ENCODE data around the gene PROX1.

PROX1 gene

DNA sequence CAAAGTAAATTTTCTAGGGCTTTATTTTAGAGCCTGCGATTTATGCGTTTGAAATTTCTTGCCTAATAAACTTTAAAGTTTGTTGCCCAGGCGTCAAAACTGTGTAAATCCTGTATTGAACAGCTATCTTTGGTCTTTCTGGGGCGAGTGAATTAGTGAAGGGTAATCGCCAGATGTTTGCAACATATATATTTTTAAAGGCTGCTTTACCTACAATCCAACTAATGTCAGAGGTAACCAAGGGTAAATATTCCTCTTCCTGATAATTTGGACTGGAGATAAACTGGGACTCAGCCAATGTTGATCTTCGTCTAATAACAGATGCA, 885 bp upstream of the PROX1 start:
- TF ChIP-seq EP300 (IDR thresholded peaks at IDR 0.05; ENCODE audit: borderline replicate concordance) (no peak), RAD21 (IDR thresholded peaks at IDR 0.05; ENCODE audit: low read depth) (no peak), ZBTB7A (IDR thresholded peaks at IDR 0.05; ENCODE audit: low read depth) (no peak), CEBPB (IDR thresholded peaks at IDR 0.05) (no peak), TAF1 (IDR thresholded peaks at IDR 0.05; ENCODE audit: low read depth) (no peak), CREB1 (IDR thresholded peaks at IDR 0.05; ENCODE audit: low read depth) (no peak), USF1 (IDR thresholded peaks at IDR 0.05) (no peak), YY1 (IDR thresholded peaks at IDR 0.05; ENCODE audit: low read depth) (no peak), REST (IDR thresholded peaks at IDR 0.05; ENCODE audit: low read depth) (no peak), NFIC (IDR thresholded peaks at IDR 0.05) (no peak), TEAD4 (IDR thresholded peaks at IDR 0.05) (no peak), TCF12 (IDR thresholded peaks at IDR 0.05; ENCODE audit: low read depth) (no peak), EGR1 (IDR thresholded peaks at IDR 0.05) (no peak), FOXM1 (IDR thresholded peaks at IDR 0.05; ENCODE audit: borderline replicate concordance, low read depth) (no peak)
- TF ChIP-seq, protein P1, sequence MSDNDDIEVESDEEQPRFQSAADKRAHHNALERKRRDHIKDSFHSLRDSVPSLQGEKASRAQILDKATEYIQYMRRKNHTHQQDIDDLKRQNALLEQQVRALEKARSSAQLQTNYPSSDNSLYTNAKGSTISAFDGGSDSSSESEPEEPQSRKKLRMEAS (IDR thresholded peaks at IDR 0.05), result no peak

GRCh38 chr1:213987422-213987926, 299 bp upstream of the PROX1 start:
- TF ChIP-seq EGR1 (IDR thresholded peaks at IDR 0.05) (no peak), CEBPB (IDR thresholded peaks at IDR 0.05) (no peak), TAF1 (IDR thresholded peaks at IDR 0.05; ENCODE audit: low read depth) (no peak), RAD21 (IDR thresholded peaks at IDR 0.05; ENCODE audit: low read depth) (no peak), TEAD4 (IDR thresholded peaks at IDR 0.05) (no peak), EP300 (IDR thresholded peaks at IDR 0.05; ENCODE audit: borderline replicate concordance) (no peak), ZBTB7A (IDR thresholded peaks at IDR 0.05; ENCODE audit: low read depth) (no peak), CREB1 (IDR thresholded peaks at IDR 0.05; ENCODE audit: low read depth) (no peak), FOXM1 (IDR thresholded peaks at IDR 0.05; ENCODE audit: borderline replicate concordance, low read depth) (no peak), YY1 (IDR thresholded peaks at IDR 0.05; ENCODE audit: low read depth) (no peak), NFIC (IDR thresholded peaks at IDR 0.05) (no peak), REST (IDR thresholded peaks at IDR 0.05; ENCODE audit: low read depth) (no peak), USF1 (IDR thresholded peaks at IDR 0.05) (no peak), TCF12 (IDR thresholded peaks at IDR 0.05; ENCODE audit: low read depth) (no peak)
- TF ChIP-seq, protein P1 (IDR thresholded peaks at IDR 0.05), result no peak

DNA sequence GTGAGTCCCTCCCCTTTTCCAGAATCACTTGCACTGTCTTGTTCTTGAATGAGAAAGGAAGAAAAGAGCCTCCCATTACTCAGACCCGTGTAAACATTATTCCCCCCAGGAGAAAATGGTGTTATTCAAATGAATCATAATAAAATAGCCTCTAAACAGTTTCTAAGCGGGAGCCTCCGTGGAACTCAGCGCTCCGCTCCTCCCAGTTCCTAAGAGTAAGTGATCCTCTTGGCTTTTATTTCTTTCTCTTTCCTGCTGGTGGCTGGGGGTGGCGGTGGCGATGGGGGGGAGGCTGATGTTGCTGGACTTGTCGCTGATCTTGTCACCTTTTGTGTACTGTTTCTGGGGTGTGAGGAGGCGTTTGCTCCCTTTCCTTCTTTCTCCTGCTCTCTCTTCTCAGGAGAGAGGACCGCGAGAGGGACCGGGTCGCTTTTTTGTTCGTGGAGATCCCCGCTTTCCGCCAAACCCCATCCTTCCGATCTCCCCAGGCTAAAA, 781 bp downstream of the PROX1 start:
- no peak for TF ChIP-seq EGR1 (IDR thresholded peaks at IDR 0.05)
- TF ChIP-seq ZBTB7A (IDR thresholded peaks at IDR 0.05; ENCODE audit: low read depth), result no peak
- TF ChIP-seq USF1 (IDR thresholded peaks at IDR 0.05), result no peak
- no peak for TF ChIP-seq NFIC (IDR thresholded peaks at IDR 0.05)
- TF ChIP-seq REST (IDR thresholded peaks at IDR 0.05; ENCODE audit: low read depth), result no peak
- no peak for TF ChIP-seq CEBPB (IDR thresholded peaks at IDR 0.05)
- no peak for TF ChIP-seq YY1 (IDR thresholded peaks at IDR 0.05; ENCODE audit: low read depth)
- TF ChIP-seq RAD21 (IDR thresholded peaks at IDR 0.05; ENCODE audit: low read depth), result no peak
- TF ChIP-seq, protein P1 (IDR thresholded peaks at IDR 0.05), result no peak
- TF ChIP-seq FOXM1 (IDR thresholded peaks at IDR 0.05; ENCODE audit: borderline replicate concordance, low read depth), result no peak
- TF ChIP-seq EP300 (IDR thresholded peaks at IDR 0.05; ENCODE audit: borderline replicate concordance), result no peak
- TF ChIP-seq TEAD4 (IDR thresholded peaks at IDR 0.05), result no peak
